Measurements from ENCODE around the gene PPM1M. TPM values are rescaled to one million over a fixed set of nuclear protein-coding genes. Genes with fewer than 3 reads are reported as not detected.
"Not testable (repeated sequence)": the region's sequence is repeated elsewhere in the genome, so short reads cannot be mapped to it uniquely, and the experiment has no call there.

Gene PPM1M
- total RNA-seq, 1 donor from 2014 or later: 33.0 TPM

DNA sequence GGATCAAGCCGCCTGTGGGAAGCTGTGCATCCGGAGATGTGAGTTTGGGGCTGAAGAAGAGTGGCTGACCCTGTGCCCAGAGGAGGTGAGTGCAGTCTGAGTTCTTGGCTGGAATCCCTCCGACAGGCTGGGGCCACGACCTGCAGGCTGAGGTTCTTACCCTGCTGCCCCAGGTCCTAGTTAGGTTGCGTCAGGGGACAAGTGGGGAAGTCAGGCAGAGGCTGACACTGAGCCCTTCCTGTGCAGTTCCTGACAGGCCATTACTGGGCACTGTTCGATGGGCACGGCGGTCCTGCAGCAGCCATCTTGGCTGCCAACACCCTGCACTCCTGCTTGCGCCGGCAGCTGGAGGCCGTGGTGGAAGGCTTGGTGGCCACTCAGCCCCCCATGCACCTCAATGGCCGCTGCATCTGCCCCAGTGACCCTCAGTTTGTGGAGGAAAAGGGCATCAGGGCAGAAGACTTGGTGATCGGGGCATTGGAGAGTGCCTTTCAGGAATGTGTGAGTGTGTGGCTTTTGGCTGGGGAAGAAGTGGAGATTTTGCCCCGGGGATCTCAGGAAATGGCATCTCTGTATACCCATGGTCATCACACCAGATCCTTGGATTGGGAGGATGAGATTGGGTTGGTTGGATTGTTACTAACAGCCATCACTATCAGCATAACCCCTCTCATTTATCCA is 1.3 kb downstream of the PPM1M start:
- DNase-seq (ENCODE audit: low spot score): no peak

DNA sequence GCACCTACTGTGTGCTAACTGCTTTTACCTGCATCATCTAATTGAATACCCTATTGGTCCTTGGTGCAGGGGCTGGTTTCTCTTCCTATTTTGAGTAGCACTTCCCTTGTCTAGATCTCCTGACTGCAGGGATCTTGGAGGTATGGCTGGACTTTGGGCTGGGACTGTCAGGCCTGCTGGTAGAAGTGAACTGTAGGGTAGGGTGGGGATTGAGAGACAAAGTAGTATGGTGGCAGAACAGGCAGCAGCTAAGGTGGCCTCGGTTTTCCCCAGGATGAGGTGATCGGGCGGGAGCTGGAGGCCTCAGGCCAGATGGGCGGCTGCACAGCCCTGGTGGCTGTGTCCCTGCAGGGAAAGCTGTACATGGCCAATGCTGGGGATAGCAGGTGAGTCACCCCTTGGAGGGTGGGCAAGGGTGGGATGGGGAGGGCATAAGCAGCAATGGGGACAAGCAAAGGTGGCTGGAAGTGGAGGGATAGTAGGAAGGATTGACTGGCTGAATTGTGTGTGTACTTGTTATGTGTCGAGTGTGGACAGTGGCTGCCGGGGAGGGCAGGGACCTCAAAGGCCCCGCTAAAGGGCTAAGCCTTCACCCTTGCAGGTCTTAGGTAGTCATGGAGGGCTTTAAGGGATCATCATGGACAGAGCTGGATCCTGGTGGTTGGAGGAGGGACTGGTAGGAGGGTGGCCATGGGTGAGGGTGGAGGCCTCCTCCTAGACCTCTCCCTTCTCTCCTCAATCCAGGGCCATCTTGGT is 2.0 kb downstream of the PPM1M start:
- DNase-seq (ENCODE audit: low spot score): no peak

GRCh38 chr3:52248165-52248541 is 2.6 kb downstream of the PPM1M start:
- no peak for DNase-seq (ENCODE audit: low spot score)

- no peak for DNase-seq (ENCODE audit: low spot score)
These were observed 3.4 kb downstream of the PPM1M start for GRCh38 chr3:52248816-52249547.

DNA sequence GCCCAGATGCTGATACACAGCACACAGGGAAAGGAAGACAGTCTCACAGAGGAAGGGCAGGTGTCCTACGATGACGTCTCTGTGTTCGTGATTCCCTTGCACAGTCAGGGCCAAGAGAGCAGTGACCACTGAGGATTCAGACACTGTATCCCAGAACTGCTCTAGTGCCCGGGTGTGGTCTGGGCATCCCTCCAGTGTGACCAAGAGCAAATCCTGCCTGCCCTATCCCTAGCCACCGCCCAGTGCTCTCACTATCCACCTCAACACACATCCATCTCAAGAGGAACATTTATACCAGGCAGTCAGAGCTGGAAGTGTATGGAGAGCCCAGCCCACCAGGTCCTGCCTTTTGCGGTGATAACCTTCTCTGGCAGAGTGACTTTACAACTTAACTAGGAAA is 4.1 kb downstream of the PPM1M start:
- DNase-seq (ENCODE audit: low spot score): no peak

- DNase-seq (ENCODE audit: low spot score): no peak
These were observed 4.6 kb downstream of the PPM1M start for GRCh38 chr3:52250122-52250521.

DNA sequence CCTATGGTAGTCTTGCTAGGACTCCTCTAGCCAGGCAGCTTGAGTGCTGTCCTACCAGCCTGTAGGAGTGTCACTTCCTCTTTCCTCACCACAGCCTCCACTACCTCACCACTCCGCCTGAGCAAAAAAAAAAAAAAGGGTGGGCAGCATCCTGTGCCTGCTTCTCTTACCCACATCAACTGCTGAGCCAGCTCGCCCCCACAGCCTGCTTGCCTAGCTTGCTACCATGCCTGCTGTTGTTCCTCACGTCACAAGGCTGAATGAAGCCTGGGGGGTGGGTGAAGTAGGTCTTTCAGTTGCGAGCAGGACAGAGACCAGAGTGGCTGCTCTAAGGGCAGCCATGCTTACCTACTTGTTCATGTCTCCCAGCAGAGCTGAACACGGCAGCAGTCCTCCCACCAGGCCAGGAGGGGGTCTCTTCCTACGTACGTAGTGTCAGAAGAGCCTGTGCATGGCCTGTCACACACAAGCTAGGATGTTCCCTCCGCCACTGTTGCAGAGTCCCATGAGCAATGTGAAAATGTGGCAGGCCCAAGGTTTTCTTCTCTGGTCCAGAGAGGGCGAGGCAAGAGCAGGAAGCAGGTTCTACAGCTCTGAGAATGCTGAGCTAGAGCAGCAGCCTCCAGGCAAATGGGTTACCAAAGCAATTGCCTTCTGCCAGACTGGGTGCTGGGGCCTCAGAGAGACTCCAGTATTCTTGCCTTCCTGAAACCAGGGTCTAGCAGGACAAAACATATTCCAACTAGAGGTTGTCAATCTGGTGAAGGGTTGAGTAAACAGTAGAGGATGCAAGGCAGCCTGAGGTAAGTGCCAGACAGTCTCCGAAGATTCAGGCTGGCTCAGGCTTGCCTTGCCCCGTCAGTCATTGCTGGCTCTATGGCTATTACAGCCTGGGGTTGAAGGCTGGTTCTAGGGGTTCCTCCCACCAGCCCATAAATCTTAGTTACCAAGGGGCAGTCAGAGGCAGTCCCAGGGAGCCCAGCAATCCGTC is 8.1 kb downstream of the PPM1M start:
- DNase-seq (ENCODE audit: low spot score): peak; percentile 68

GRCh38 chr3:52254608-52255007 is 9.0 kb downstream of the PPM1M start:
- no peak for DNase-seq (ENCODE audit: low spot score)

GRCh38 chr3:52256159-52256558 is 10.6 kb downstream of the PPM1M start:
- DNase-seq (ENCODE audit: low spot score): no peak

DNA sequence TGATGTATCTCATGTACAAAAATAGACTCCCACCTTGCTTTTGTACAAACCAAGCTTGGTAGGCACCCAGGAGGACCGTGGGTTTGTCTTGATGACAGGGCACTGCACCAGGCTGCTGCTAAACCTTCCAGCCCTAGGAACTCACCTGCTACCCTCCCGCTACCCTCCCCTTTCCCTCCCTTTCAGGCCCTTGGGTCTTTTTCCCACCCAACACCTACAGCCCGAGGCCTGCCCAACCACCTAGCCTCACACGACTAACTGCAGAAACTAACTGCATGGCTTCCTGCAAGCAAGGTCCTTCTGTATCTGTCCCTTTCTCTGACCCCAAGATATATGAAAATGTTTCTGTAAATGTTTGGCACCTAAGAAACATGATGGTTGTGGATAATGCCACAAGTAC is 11.1 kb downstream of the PPM1M start:
- DNase-seq (ENCODE audit: low spot score): no peak

DNA sequence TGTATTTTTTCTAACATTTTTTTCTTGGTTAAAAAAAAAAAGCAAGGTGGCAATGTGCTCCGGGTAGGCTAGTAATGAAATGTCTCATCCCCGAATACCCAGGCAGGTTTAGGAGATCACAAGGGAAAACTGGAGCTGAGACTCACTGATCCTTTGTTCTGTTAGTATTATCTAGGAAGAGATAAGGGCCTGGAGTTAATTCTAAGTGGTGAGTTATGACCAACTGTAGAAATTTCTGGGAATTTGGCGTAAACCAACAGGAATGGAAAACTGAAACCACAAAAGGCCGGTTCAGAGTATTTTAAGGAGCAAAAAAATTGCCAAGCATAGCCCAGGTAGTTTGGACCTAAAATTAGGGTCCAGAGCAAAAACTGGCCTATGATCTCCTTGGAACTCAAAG is 12.4 kb downstream of the PPM1M start:
- DNase-seq (ENCODE audit: low spot score): no peak

- no peak for DNase-seq (ENCODE audit: low spot score)
These were observed 13.5 kb downstream of the PPM1M start for GRCh38 chr3:52259035-52259434.

GRCh38 chr3:52259448-52259847 is 13.9 kb downstream of the PPM1M start:
- no peak for DNase-seq (ENCODE audit: low spot score)

DNA sequence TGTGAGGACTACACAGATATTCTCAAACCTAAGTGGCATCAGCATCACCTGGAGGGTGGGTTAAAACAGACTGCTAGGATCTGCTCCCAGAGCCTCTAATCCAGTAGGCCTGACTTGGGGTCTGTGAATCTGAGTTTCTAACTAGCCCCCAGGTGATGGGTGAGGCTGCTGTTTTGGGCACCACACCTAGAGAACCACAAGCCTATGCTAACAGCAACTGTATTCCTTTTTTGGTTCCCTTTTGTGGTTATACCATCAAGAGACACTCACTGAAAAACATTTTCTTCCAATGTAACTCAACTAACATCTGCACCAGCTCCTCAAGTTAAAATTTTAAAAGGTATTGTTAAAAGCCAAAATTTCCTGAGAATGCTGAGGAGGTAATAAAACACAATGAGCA is 16.9 kb downstream of the PPM1M start:
- DNase-seq (ENCODE audit: low spot score): no peak

- DNase-seq (ENCODE audit: low spot score): no peak
These were observed 19.8 kb downstream of the PPM1M start for GRCh38 chr3:52265387-52265786.

- DNase-seq (ENCODE audit: low spot score): no peak
These were observed 22.5 kb downstream of the PPM1M start for GRCh38 chr3:52268036-52268435.

DNA sequence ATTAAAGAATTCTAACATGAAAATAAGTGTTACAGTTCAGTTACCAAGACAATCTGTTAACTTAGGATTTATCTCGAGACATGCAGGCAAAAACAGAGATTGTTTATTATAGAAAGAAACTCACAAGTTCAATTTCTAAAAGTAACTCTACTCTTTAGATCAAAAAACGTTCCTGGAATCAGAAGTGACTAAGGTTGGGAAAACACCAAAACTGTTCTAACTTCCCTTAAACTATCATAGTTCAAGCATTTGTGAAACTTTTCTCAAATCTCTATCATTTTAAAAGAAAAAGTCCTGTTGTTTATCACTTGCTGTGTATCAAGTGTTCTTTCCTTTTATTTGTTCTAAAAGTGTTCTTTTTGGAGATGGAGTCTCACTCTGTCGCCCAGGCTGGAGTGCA is 24.2 kb downstream of the PPM1M start:
- DNase-seq (ENCODE audit: low spot score): no peak

- DNase-seq (ENCODE audit: low spot score): no peak
These were observed 24.7 kb downstream of the PPM1M start for GRCh38 chr3:52270252-52270754.

GRCh38 chr3:52272172-52272571 is 26.6 kb downstream of the PPM1M start:
- DNase-seq (ENCODE audit: low spot score): not testable (repeated sequence)

DNA sequence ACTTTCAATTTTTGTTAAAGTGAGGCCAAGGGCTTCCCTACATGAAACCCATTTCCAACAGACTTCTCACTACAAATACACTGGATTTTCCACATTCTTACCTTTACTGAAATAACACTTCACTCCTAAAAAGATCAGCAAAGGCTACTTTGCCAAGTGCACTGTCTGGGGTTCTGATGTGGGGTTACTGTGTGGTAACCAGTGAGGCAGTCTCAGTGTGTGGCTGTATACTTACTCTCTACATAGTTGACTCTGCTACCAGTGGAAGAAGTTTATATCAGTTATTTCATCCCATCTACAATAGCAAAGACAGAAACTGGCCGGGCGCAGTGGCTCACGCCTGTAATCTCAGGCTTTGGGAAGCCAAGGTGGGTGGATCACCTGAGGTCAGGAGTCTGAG is 27.3 kb downstream of the PPM1M start:
- DNase-seq (ENCODE audit: low spot score): no peak

- not testable (repeated sequence) for DNase-seq (ENCODE audit: low spot score)
These were observed 29.2 kb downstream of the PPM1M start for GRCh38 chr3:52274781-52275180.
